H1 (cell line): ENCODE data around the gene PACSIN1.

Source experiments
- EZH2 ChIP-seq: fragments of 200-600 bp; sonication (generic); IDR thresholded peaks from 2 replicates; pipeline ENCODE4 v1.7.1; 2012; ENCODE audit warnings: low read depth, mild to moderate bottlenecking, moderate library complexity, low read length, inconsistent platforms; ENCODE audit not compliant: severe bottlenecking
- RFX5 ChIP-seq: IDR thresholded peaks from 2 replicates; pipeline ENCODE4 v1.6.1; 2011; ENCODE audit warnings: low read depth, low read length, improper control_type of control experiment, borderline replicate concordance

DNA sequence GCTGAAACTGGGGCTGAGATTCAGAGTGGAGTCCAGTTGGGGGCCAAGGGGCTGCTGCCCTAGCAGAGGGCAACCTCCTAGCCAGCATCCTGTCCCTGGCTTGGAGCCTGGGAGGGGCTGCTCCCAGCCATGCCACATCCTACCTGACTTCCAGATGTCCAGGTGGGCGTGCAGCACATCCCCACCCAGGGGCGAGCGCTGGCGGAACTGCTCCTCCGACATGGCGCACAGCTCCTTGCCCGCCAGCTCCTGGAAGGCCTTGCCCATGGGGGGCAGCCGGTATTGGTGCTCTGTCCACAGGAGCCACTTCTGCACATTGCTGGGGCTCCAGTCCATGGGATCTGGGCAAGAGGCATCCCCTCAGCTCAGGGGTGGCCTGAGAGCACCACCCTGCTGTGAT lies 75.0 kb downstream of the PACSIN1 start:
- TF ChIP-seq RFX5 (no peak), EZH2 (no peak)
